Kidney epithelial cell (primary cell): ENCODE results near the gene ADGRA1. TPM values are rescaled to one million over a fixed set of nuclear protein-coding genes. Genes with fewer than 3 reads are reported as not detected.

Experiments
- DNase-seq: peaks from one replicate; pipeline ENCODE4 v3.0.0-alpha.2; 2010; ENCODE audit warnings: low read depth
- H3K27me3 ChIP-seq: 2 replicates; pipeline ENCODE4 v1.6.0; 2011; ENCODE audit warnings: low read length; ENCODE audit not compliant: control insufficient read depth, insufficient read depth
- H3K36me3 ChIP-seq: 2 replicates; pipeline ENCODE4 v1.5.1; 2011; ENCODE audit warnings: low read length; ENCODE audit not compliant: control insufficient read depth, insufficient read depth
- H3K4me3 ChIP-seq: 2 replicates; pipeline ENCODE4 v1.5.1; 2011; ENCODE audit warnings: low read depth, mild to moderate bottlenecking, control low read depth, low read length
- total RNA-seq: library from RNA; depleted of rRNA; stranded (reverse); fragments of >200 nt; gene quantifications from 2 replicates; pipeline ENCODE4 v1.2.3, GENCODE V29; 2015
- TF ChIP-seq, protein P1 (sequence below): IDR thresholded peaks from 2 replicates; pipeline ENCODE4 v1.5.1; 2011; ENCODE audit warnings: mild to moderate bottlenecking, moderate library complexity, low read length, control low read depth, inconsistent platforms; ENCODE audit not compliant: insufficient read depth, poor library complexity, severe bottlenecking

Gene ADGRA1
- total RNA-seq, 1 donor from 2014 or later = not detected

DNA sequence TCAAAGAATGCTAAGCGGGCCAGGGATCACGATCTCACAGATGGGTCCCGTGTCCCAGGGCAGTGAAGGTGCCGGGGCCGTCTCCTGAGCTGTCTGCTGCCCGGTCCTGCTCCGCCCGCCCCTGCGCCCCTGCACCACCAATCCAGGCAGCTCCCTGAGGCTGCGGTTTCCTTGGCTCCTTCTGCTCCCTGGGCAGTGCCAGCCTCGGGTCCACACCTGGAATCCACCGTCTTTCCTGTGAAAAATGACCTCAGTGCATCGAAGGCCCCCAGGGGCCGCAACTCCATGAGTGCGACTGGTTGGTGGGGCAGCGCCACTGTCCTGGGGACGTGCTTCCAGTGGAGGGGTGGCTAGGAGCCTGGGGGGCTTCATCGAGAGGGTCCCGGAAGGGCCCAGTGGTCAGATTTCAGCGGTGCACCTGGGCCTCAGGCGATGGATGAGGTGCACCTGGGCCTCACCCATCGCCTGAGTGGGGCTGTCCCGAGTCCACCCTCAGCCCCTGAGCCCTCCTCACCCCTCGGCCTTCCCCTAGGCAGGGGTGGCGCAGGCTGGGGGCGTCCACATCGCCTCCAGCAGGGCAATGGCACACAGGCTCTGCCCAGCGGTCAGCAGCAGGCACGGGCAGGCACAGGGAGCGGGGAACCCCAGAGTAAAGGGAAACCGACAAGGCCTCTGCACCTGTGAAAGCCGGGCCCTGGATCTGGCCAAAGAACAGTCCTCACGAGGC is 27.2 kb downstream of the ADGRA1 start:
- no peak for DNase-seq
- H3K27me3 ChIP-seq = no peaks in the 10 kb centered on the region
- no peak overlapping the region for H3K4me3 ChIP-seq
- no peaks in the 10 kb centered on the region for H3K36me3 ChIP-seq
- TF ChIP-seq, protein P1, sequence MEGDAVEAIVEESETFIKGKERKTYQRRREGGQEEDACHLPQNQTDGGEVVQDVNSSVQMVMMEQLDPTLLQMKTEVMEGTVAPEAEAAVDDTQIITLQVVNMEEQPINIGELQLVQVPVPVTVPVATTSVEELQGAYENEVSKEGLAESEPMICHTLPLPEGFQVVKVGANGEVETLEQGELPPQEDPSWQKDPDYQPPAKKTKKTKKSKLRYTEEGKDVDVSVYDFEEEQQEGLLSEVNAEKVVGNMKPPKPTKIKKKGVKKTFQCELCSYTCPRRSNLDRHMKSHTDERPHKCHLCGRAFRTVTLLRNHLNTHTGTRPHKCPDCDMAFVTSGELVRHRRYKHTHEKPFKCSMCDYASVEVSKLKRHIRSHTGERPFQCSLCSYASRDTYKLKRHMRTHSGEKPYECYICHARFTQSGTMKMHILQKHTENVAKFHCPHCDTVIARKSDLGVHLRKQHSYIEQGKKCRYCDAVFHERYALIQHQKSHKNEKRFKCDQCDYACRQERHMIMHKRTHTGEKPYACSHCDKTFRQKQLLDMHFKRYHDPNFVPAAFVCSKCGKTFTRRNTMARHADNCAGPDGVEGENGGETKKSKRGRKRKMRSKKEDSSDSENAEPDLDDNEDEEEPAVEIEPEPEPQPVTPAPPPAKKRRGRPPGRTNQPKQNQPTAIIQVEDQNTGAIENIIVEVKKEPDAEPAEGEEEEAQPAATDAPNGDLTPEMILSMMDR = no peak

DNA sequence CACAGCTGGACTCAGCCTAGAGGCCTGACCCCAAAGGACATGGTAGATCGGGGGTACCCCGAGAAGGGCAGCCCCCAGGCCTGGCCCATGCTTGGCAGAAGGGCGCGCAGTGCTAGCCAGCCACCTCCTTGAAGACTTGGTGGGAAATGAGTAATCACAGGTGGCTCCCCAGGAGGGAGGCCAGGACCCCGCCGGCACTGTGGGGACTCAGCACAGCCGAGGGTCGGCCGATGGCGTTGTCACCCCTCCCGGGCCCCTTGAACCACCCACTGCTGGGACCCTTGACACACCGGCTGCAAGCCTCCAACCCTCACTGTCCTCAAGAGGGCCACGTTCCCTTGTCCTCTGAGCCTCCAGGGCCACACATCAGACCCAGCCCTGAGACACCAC is 27.7 kb downstream of the ADGRA1 start:
- no peak overlapping the region for H3K4me3 ChIP-seq
- H3K36me3 ChIP-seq = no peaks in the 10 kb centered on the region
- TF ChIP-seq, protein P1 = no peak
- H3K27me3 ChIP-seq = no peaks in the 10 kb centered on the region
- DNase-seq = no peak

DNA sequence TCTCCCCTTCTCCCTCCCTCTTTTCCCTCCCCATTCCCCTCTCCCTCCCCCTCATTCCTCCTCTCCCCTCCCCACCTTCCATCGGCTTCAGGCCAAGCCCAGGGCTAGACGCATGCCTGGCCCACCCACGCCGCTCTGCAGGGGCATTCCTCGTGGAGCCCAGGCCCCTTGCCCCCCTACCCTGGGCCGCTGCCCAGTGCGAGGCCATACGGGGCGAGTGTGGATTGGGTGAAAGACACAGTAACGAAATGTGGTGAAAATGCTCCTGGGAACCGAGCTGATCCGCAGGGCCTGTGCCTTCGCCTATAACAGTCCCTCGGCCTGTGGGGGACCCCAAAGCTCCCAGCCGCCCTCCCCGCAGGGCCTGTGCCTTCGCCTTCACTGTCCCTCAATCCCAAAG is 28.3 kb downstream of the ADGRA1 start:
- Histone ChIP-seq H3K36me3 (no peaks in the 10 kb centered on the region), H3K27me3 (no peaks in the 10 kb centered on the region), H3K4me3 (no peak overlapping the region)
- no peak for DNase-seq
- TF ChIP-seq, protein P1 = no peak

GRCh38 chr10:133116455-133116854 is 28.7 kb downstream of the ADGRA1 start:
- TF ChIP-seq, protein P1 = no peak
- H3K4me3 ChIP-seq = no peak overlapping the region
- no peak for DNase-seq
- no peaks in the 10 kb centered on the region for H3K36me3 ChIP-seq
- H3K27me3 ChIP-seq = no peaks in the 10 kb centered on the region

GRCh38 chr10:133117036-133117687 is 29.4 kb downstream of the ADGRA1 start:
- Histone ChIP-seq H3K27me3 (no peaks in the 10 kb centered on the region), H3K36me3 (no peaks in the 10 kb centered on the region), H3K4me3 (no peak overlapping the region)
- TF ChIP-seq, protein P1 = no peak
- DNase-seq = no peak

- TF ChIP-seq, protein P1 = no peak
- H3K4me3 ChIP-seq = no peak overlapping the region
- no peaks in the 10 kb centered on the region for H3K36me3 ChIP-seq
- no peak for DNase-seq
- H3K27me3 ChIP-seq = no peaks in the 10 kb centered on the region
Observed at GRCh38 chr10:133117688-133118071, 30.0 kb downstream of the ADGRA1 start.
